Hepatocyte (in vitro differentiated cells): Measurements from ENCODE around the gene TRAF3IP1. TPM values are rescaled to one million over a fixed set of nuclear protein-coding genes. Genes with fewer than 3 reads are reported as not detected.

Experiments
- DNase-seq: peaks from one replicate; pipeline ENCODE4 v3.0.0-alpha.2; 2016; ENCODE audit warnings: low spot score
- H2AFZ ChIP-seq: fragments of 200-600 bp; sonication (generic); 2 replicates; pipeline ENCODE4 v1.6.0; 2016; ENCODE audit warnings: antibody characterized with exemption, mild to moderate bottlenecking
- H3K27ac ChIP-seq: fragments of 200-600 bp; sonication (generic); 2 replicates; pipeline ENCODE4 v1.5.1; 2016; ENCODE audit warnings: mild to moderate bottlenecking
- H3K27me3 ChIP-seq: fragments of 200-600 bp; sonication (generic); 2 replicates; pipeline ENCODE4 v1.6.1; 2016
- H3K36me3 ChIP-seq: fragments of 200-600 bp; sonication (generic); replicated peaks from 2 replicates; pipeline ENCODE4 v1.5.1; 2016; ENCODE audit warnings: low read depth; ENCODE audit not compliant: insufficient read depth
- H3K4me1 ChIP-seq: fragments of 200-600 bp; sonication (generic); 2 replicates; pipeline ENCODE4 v1.5.1; 2016; ENCODE audit warnings: mild to moderate bottlenecking, moderate library complexity; ENCODE audit not compliant: insufficient read depth
- H3K4me2 ChIP-seq: fragments of 200-600 bp; sonication (generic); 2 replicates; pipeline ENCODE4 v1.6.0; 2016
- H3K4me3 ChIP-seq: fragments of 200-600 bp; sonication (generic); 2 replicates; pipeline ENCODE4 v1.5.1; 2016; ENCODE audit warnings: mild to moderate bottlenecking
- H3K79me2 ChIP-seq: fragments of 200-600 bp; sonication (generic); 2 replicates; pipeline ENCODE4 v1.6.0; 2017; ENCODE audit warnings: mild to moderate bottlenecking
- H3K9me2 ChIP-seq: fragments of 200-600 bp; sonication (generic); replicated peaks from 2 replicates; pipeline ENCODE4 v1.6.0; 2017; ENCODE audit warnings: mild to moderate bottlenecking; ENCODE audit not compliant: insufficient read depth
- H3K9me3 ChIP-seq: fragments of 200-600 bp; sonication (generic); 2 replicates; pipeline ENCODE4 v1.5.1; 2016; ENCODE audit warnings: low read depth, mild to moderate bottlenecking
- H4K20me1 ChIP-seq: fragments of 200-600 bp; sonication (generic); 2 replicates; pipeline ENCODE4 v1.6.0; 2016; ENCODE audit warnings: mild to moderate bottlenecking; ENCODE audit not compliant: insufficient read depth, poor library complexity, severe bottlenecking
- CTCF ChIP-seq: fragments of 200-600 bp; sonication (generic); IDR thresholded peaks from 2 replicates; pipeline ENCODE4 v1.5.1; 2016; ENCODE audit warnings: antibody characterized with exemption, mild to moderate bottlenecking; ENCODE audit not compliant: poor library complexity
- EZH2 ChIP-seq: fragments of 200-600 bp; sonication (generic); IDR thresholded peaks from 2 replicates; pipeline ENCODE4 v1.6.1; 2016; ENCODE audit warnings: antibody characterized with exemption, mild to moderate bottlenecking, borderline replicate concordance
- EZH2phosphoT487 ChIP-seq: fragments of 200-600 bp; sonication (generic); IDR thresholded peaks from one replicate; pipeline ENCODE4 v1.6.1; 2018; ENCODE audit warnings: antibody characterized with exemption, mild to moderate bottlenecking, low read depth, moderate library complexity; ENCODE audit not compliant: unreplicated experiment, severe bottlenecking
- WGBS: methylation state at CpG from one replicate; pipeline ENCODE4 v1.1.6; 2016; ENCODE audit warnings: low lambda C conversion rate; ENCODE audit errors: missing lambda C conversion rate; 5-methylcytosine and 5-hydroxymethylcytosine counted together
- polyA plus RNA-seq: library from polyadenylated mRNA; unstranded; fragments of >200 nt; fragmentation: Nextera tagmentation; extraction: Ambion mirVana; gene quantifications from 2 replicates; pipeline ENCODE4 v1.2.1, GENCODE V29; 2016
- total RNA-seq: library from RNA; depleted of rRNA; stranded (reverse); fragments of >200 nt; gene quantifications from 2 replicates; pipeline ENCODE4 v1.2.3, GENCODE V29; 2014

Gene TRAF3IP1
- total and polyA plus RNA-seq, 2 experiments from 2014 or later: 9.0 to 9.1 TPM

GRCh38 chr2:238408615-238409340 lies 88.5 kb downstream of the TRAF3IP1 start:
- H3K4me1 ChIP-seq: peaks cover 10% of the 10 kb centered on the region
- no peaks in the 10 kb centered on the region for H3K9me3 ChIP-seq
- TF ChIP-seq EZH2phosphoT487 (no peak), CTCF (no peak), EZH2 (no peak)
- no peaks in the 10 kb centered on the region for H3K79me2 ChIP-seq
- no peak overlapping the region for H3K27ac ChIP-seq
- H2AFZ ChIP-seq: no peak overlapping the region
- H3K36me3 ChIP-seq: no peaks in the 10 kb centered on the region
- no peak overlapping the region for H3K4me2 ChIP-seq
- no peaks in the 10 kb centered on the region for H4K20me1 ChIP-seq
- WGBS: 95% methylated on average over 17 of the region's 17 CpGs
- H3K27me3 ChIP-seq: no peaks in the 10 kb centered on the region
- no peak for DNase-seq
- no peak overlapping the region for H3K4me3 ChIP-seq
- H3K9me2 ChIP-seq: no peaks in the 10 kb centered on the region

- no peaks in the 10 kb centered on the region for H3K36me3 ChIP-seq
- WGBS: 90% methylated on average over 34 of the region's 34 CpGs
- H3K4me2 ChIP-seq: no peak overlapping the region
- TF ChIP-seq EZH2phosphoT487: no peak
- TF ChIP-seq CTCF: no peak
- TF ChIP-seq EZH2: no peak
- H3K4me1 ChIP-seq: peaks cover 6% of the 10 kb centered on the region
- DNase-seq: no peak
- no peaks in the 10 kb centered on the region for H3K79me2 ChIP-seq
- H3K4me3 ChIP-seq: no peak overlapping the region
- no peak overlapping the region for H2AFZ ChIP-seq
- H3K27me3 ChIP-seq: no peaks in the 10 kb centered on the region
- H4K20me1 ChIP-seq: no peaks in the 10 kb centered on the region
- no peaks in the 10 kb centered on the region for H3K9me2 ChIP-seq
- no peaks in the 10 kb centered on the region for H3K9me3 ChIP-seq
- H3K27ac ChIP-seq: no peak overlapping the region
Observed at GRCh38 chr2:238409341-238410199, 89.3 kb downstream of the TRAF3IP1 start.

- Histone ChIP-seq H3K4me1 (no peaks in the 10 kb centered on the region), H3K9me2 (no peaks in the 10 kb centered on the region), H3K36me3 (no peaks in the 10 kb centered on the region), H4K20me1 (no peaks in the 10 kb centered on the region), H3K9me3 (no peaks in the 10 kb centered on the region), H3K27ac (no peak overlapping the region), H2AFZ (no peak overlapping the region), H3K4me2 (no peak overlapping the region), H3K4me3 (no peak overlapping the region), H3K27me3 (no peaks in the 10 kb centered on the region), H3K79me2 (no peaks in the 10 kb centered on the region)
- WGBS: 87% methylated on average over 12 of the region's 12 CpGs
- DNase-seq: no peak
- no peak for TF ChIP-seq EZH2
- TF ChIP-seq EZH2phosphoT487: no peak
- no peak for TF ChIP-seq CTCF
Observed at GRCh38 chr2:238412067-238412767, 91.9 kb downstream of the TRAF3IP1 start.
